Epithelial cell of esophagus (primary cell): ENCODE data around the gene BCL11B.

Source experiments
- DNase-seq: peaks from one replicate; pipeline ENCODE4 v3.0.0; 2010; ENCODE audit warnings: low read depth
- H3K4me3 ChIP-seq: 2 replicates; pipeline ENCODE4 v1.5.1; 2011; ENCODE audit warnings: mild to moderate bottlenecking, low read length, control low read depth
- CTCF ChIP-seq: IDR thresholded peaks from 2 replicates; pipeline ENCODE4 v1.5.1; 2011; ENCODE audit warnings: low read depth, mild to moderate bottlenecking, low read length, control low read depth, inconsistent platforms; ENCODE audit not compliant: insufficient read depth; ENCODE audit errors: missing control alignments

The BCL11B gene

DNA sequence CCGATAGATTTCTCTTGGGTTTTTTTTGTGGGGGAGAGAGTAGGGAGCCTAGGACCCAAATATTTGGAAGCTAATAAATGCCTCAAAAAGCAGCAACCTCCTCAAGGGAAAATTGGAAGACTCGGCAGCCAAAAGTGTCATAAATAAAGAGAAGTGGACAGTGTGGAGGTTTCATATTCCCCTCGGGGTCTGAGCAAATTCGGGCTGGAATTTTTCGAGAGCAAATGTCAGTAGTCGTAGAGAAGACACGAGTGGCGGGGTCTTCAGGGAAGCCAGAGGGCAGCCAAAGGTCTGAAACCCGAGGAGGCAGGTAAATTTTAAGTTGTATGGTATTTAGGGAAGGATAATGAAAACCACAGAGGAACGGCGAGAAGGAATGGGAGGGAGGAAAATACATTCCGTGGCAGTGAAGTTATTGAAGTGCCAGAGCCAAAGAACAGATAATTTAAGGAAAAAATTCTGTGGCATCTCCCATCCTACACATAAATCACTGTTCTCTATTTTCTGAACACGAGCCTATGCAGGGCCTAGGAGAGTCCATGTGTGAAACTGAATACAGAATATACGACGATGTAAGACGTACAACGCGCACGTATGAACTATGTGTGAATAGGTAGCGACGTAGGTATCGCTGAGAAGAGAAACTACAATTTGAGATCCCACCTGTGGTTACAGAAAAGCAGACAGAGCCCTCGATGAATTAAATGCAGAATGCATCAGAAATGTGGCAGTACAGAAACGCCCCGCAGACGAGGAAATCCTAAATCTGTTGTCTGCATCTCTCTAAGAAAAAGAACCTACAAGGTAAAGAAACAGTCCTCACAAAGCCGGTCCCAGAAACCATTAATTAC is 12.9 kb downstream of the BCL11B start:
- TF ChIP-seq CTCF = no peak
- H3K4me3 ChIP-seq = peak overlapping the region; percentile 0
- DNase-seq = no peak

- DNase-seq = no peak
- peak overlapping the region; percentile 13 for H3K4me3 ChIP-seq
- TF ChIP-seq CTCF = no peak
These were observed 13.6 kb downstream of the BCL11B start for GRCh38 chr14:99258341-99258861.

- no peak overlapping the region for H3K4me3 ChIP-seq
- TF ChIP-seq CTCF = no peak
- no peak for DNase-seq
These were observed 14.2 kb downstream of the BCL11B start for GRCh38 chr14:99257673-99258221.

GRCh38 chr14:99257122-99257672 is 14.8 kb downstream of the BCL11B start:
- DNase-seq = no peak
- no peak for TF ChIP-seq CTCF
- no peak overlapping the region for H3K4me3 ChIP-seq

DNA sequence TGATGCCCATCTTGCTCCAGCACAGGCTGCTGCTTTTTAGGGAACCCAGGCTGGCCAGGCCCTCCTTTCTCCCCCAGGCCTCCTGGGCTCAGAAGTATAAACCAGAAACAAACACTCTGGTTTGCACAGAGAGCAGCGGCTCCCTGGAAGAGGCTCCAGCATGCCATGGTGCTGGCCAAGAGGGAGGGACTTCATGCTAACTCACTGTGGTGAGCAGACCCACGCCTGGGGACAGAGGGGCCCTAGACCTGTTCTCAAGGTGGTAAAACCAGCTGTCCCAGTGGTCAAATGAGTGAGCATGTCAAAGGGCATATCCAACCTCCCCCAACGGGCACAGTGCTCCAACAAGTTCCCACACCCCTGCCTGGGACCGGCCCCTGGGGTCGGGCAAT is 15.5 kb downstream of the BCL11B start:
- H3K4me3 ChIP-seq = no peak overlapping the region
- DNase-seq = no peak
- TF ChIP-seq CTCF = no peak

DNA sequence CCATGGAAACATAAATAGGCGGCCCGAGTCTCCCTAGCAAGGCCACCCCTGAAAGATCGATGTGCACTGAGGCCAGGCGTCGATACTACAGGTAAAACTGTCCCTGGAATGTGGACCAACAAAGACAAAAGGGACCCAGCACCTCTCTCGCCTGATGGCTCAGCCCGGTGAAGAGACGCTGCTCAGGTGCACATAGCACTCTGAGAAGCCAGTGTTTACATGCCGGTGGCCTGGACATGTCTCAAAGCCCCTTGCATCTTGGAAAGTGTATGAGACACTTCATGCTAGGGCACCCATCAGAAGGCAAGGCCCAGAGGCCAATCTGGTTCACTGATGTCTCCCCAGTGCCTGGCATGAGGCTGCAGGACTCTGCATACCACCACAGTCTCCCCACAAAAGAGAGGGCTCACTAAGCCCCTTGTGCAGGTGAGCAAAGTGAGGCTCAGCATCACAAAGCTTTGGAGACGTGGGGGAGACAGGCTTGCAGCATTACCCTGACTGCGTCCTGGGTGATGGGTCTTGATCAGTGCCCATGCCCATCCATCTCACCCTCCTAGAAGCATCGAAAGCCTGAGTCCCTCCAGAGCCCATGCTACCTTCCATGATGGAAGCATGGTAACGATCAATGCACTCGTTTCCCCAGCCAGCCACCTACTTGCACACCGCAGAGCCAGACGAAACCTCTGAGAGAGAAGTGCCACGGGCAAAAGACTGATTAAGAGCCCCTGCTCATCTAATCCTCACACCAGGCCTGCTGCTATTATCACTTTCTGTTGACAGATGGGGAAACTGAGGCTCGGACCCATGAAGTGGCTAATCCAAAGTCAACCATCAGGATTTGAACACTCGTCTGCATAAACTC is 16.1 kb downstream of the BCL11B start:
- no peak overlapping the region for H3K4me3 ChIP-seq
- TF ChIP-seq CTCF = no peak
- no peak for DNase-seq
